GM21360 (cell line): ENCODE measurements around the gene HOXC10.

Experiments
- ATAC-seq: cut with Tn5 transposase; IDR thresholded peaks from one replicate; pipeline ENCODE4 v1.9.1; 2021; ENCODE audit warnings: mild to moderate bottlenecking, moderate library complexity; ENCODE audit not compliant: unreplicated experiment

The HOXC10 gene

GRCh38 chr12:53975479-53976152 lies 9.3 kb upstream of the HOXC10 start:
- no peak for ATAC-seq

- no peak for ATAC-seq
Measured at GRCh38 chr12:53976172-53976822, 8.6 kb upstream of the HOXC10 start.

GRCh38 chr12:53976823-53977595 lies 7.9 kb upstream of the HOXC10 start:
- ATAC-seq = no peak

- ATAC-seq = no peak
Measured at GRCh38 chr12:53977596-53978445, 7.1 kb upstream of the HOXC10 start.

GRCh38 chr12:53978477-53979356 lies 6.2 kb upstream of the HOXC10 start:
- ATAC-seq = no peak

GRCh38 chr12:53980104-53980801 lies 4.7 kb upstream of the HOXC10 start:
- no peak for ATAC-seq

- ATAC-seq = no peak
Measured at GRCh38 chr12:53980802-53981496, 4.0 kb upstream of the HOXC10 start.

- no peak for ATAC-seq
Measured at GRCh38 chr12:53981634-53982565, 3.0 kb upstream of the HOXC10 start.

- no peak for ATAC-seq
Measured at GRCh38 chr12:53982648-53983567, 2.0 kb upstream of the HOXC10 start.

- ATAC-seq = no peak
Measured at GRCh38 chr12:53983568-53983949, 1.4 kb upstream of the HOXC10 start.

GRCh38 chr12:53983950-53984572 lies 885 bp upstream of the HOXC10 start:
- no peak for ATAC-seq

GRCh38 chr12:53985692-53985993 lies 697 bp downstream of the HOXC10 start:
- no peak for ATAC-seq

- ATAC-seq = no peak
Measured at GRCh38 chr12:53985994-53986685, 1.2 kb downstream of the HOXC10 start.

GRCh38 chr12:53986686-53987483 lies 1.9 kb downstream of the HOXC10 start:
- ATAC-seq = no peak

- ATAC-seq = no peak
Measured at GRCh38 chr12:53987787-53988230, 2.9 kb downstream of the HOXC10 start.
